Liver (tissue), 3 donors: Measurements from ENCODE around the gene PTPN23.

Experiments used
- GABPA ChIP-seq, 2 donors: IDR thresholded peaks in 1 of 2; conservative IDR thresholded peaks in 1 of 2; 2 replicates each; pipeline ENCODE4 v1.6.1; 2016; ENCODE audit warnings: antibody characterized with exemption in 2 of 2, mild to moderate bottlenecking in 1 of 2, moderate library complexity in 1 of 2
- SP1 ChIP-seq: IDR thresholded peaks from 2 replicates; pipeline ENCODE4 v1.6.1; 2018; ENCODE audit warnings: antibody characterized with exemption, mild to moderate bottlenecking
- ZBTB33 ChIP-seq: IDR thresholded peaks from 2 replicates; pipeline ENCODE4 v1.6.1; 2016; ENCODE audit warnings: antibody characterized with exemption
- TF ChIP-seq, protein P1 (sequence below): fragments of 150-350 bp; IDR thresholded peaks from 2 replicates; pipeline ENCODE4 v1.5.1; 2017; ENCODE audit warnings: improper control_type of control experiment, low read depth, low read length; ENCODE audit not compliant: missing input control
- donor health status: healthy.
- donor health status: healthy.

DNA sequence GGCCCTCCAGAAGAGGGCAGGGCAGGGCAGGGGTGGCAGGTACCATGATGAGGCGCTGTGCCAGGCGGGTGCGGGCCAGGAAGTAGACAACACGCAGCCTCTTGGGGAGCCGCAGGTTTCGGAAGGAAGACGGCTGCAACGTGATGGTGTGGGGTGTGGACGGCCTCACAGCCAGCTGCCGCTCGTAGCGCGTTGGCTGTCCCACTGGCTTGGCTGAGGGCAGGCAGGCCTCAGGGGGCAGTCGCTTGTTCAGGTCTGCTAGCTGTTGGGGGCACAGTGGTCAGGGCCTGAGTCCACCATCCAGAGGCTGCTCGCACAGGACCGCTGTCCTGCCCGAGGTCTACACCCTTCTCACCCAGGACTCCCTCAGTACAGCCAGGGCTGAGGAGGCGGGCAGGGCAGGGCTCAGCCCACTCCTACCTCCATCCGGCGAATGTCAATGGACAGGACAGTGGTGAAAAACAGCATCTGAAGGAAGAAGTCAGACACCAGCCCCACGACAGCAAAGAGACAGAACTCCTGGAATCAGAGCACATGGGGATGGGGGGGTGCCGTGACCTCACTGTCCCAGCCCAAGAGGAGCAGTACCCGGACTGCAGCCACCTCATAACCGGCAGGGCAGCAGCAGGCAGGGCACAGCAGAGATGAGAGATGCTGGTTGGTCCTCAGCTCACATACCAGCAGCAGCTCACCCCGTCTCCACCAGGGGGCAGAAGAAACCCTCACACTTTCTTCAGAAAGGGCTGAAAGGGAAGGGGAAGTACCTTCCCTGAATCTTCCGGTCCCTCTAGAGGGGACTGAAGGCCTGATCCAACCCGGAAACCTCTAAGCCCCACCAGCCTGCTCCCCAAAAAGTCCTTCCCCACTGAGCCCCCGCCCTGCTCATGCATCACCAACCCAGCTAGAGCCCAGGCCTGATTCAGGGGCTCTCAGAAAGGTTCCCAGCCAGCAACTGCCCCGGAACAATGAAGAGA lies 40.0 kb downstream of the PTPN23 start:
- TF ChIP-seq, protein P1, sequence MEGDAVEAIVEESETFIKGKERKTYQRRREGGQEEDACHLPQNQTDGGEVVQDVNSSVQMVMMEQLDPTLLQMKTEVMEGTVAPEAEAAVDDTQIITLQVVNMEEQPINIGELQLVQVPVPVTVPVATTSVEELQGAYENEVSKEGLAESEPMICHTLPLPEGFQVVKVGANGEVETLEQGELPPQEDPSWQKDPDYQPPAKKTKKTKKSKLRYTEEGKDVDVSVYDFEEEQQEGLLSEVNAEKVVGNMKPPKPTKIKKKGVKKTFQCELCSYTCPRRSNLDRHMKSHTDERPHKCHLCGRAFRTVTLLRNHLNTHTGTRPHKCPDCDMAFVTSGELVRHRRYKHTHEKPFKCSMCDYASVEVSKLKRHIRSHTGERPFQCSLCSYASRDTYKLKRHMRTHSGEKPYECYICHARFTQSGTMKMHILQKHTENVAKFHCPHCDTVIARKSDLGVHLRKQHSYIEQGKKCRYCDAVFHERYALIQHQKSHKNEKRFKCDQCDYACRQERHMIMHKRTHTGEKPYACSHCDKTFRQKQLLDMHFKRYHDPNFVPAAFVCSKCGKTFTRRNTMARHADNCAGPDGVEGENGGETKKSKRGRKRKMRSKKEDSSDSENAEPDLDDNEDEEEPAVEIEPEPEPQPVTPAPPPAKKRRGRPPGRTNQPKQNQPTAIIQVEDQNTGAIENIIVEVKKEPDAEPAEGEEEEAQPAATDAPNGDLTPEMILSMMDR = peak; percentile 94
- no peak for TF ChIP-seq GABPA (IDR thresholded peaks at IDR 0.05 in 1 of 2, conservative IDR thresholded peaks at IDR 0.05 in 1 of 2)
- TF ChIP-seq SP1 = no peak
- no peak for TF ChIP-seq ZBTB33
